Breast epithelium (tissue), 4 donors: ENCODE data around the gene KEAP1. TPM values are rescaled to one million over a fixed set of nuclear protein-coding genes. Genes with fewer than 3 reads are reported as not detected.
"Not testable (repeated sequence)": the region's sequence is repeated elsewhere in the genome, so short reads cannot be mapped to it uniquely, and the experiment has no call there.

Experiments used
- DNase-seq, 2 donors: peaks; one replicate each; pipeline ENCODE4 v3.0.0-alpha.2; 2019; ENCODE audit warnings: low spot score in 2 of 2
- H3K27ac ChIP-seq, 2 donors: fragments of 200-600 bp; sonication (generic) in 1 of 2; one replicate each; pipeline ENCODE4 v1.5.1; 2016 to 2019; ENCODE audit warnings: mild to moderate bottlenecking in 1 of 2
- H3K27me3 ChIP-seq, 2 donors: fragments of 200-600 bp; sonication (generic) in 1 of 2; one replicate each; pipeline versions ENCODE4 v1.5.1 to v1.6.0; 2017 to 2019; ENCODE audit warnings: control low read depth in 1 of 2, mild to moderate bottlenecking in 1 of 2
- H3K36me3 ChIP-seq: fragments of 200-600 bp; one replicate; pipeline ENCODE4 v1.5.1; 2019
- H3K4me1 ChIP-seq, 2 donors: fragments of 200-600 bp; sonication (generic); one replicate each; pipeline ENCODE4 v1.5.1; 2016 to 2019; ENCODE audit warnings: control low read depth in 1 of 2
- H3K4me3 ChIP-seq, 3 donors: fragments of 200-600 bp; sonication (generic); 1 replicate in 2 of 3; 2 replicates in 1 of 3; pipeline ENCODE4 v1.5.1; 2016 to 2019; ENCODE audit warnings: mild to moderate bottlenecking in 3 of 3, moderate library complexity in 2 of 3
- H3K9me3 ChIP-seq, 2 donors: fragments of 200-600 bp; sonication (generic) in 1 of 2; one replicate each; pipeline ENCODE4 v1.5.1; 2016 to 2019; ENCODE audit warnings: control low read depth in 1 of 2
- POLR2A ChIP-seq: fragments of 450-650 bp; IDR thresholded peaks from one replicate; pipeline ENCODE4 v1.6.1; 2016; ENCODE audit warnings: antibody characterized with exemption, mild to moderate bottlenecking, moderate library complexity
- POLR2AphosphoS5 ChIP-seq, 3 donors: sonication (generic); formaldehyde crosslinking; IDR thresholded peaks; one replicate each; pipeline ENCODE4 v1.6.1; 2017; ENCODE audit warnings: antibody characterized with exemption in 3 of 3
- intact Hi-C: fragments of 100-400 bp; cut with DNase I; formaldehyde crosslinking; loops from one replicate; pipeline ENCODE4 v1.15.1; 2023; ENCODE audit warnings: low total_unique reads
- total RNA-seq, 3 donors: library from RNA; depleted of rRNA; stranded (reverse); fragments of >200 nt; gene quantifications; one replicate each; pipeline ENCODE4 v1.1.0, GENCODE V29; 2016
- TF ChIP-seq, protein P1 (sequence below), 3 donors: fragments of 450-650 bp; IDR thresholded peaks; one replicate each; pipeline ENCODE4 v1.5.1; 2016 to 2017; ENCODE audit warnings: antibody characterized with exemption in 3 of 3, mild to moderate bottlenecking in 3 of 3, moderate library complexity in 3 of 3

KEAP1 gene
- total RNA-seq, 3 donors from 2014 or later = 52.8 to 53.6 (median 53.6) TPM

DNA sequence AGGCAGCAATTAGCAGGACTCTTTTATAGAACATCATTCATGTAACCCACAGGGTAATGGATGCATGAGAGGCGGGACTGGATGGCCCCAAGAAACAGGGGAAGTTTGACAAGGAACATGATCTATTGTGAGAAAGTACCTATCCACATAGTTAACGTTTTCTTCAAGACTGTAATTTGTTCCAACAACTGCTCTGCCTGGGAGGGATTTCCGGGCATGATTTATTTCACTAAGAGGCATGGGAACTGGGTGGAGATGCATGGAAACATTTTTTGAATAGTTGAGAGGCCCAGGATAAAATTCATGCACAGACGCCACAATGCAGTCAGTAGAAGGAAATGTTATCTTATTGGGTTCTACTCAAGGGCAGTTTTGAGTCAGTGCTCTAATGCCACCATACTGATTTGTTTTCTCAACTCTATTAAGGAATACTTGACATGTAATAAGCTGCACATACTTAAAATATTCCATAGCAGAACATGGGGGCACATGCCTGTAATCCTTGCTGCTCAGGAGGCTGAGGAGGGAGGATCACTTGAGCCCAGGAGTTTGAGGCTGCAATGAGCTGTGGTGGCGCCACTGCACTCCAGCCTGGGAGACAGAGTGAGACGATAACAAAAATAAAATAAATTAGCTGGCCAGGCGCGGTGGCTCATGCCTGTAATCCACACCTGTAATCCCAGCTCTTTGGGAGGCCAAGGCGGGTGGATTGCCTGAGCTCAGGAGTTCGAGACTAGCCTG is 30.7 kb upstream of the KEAP1 start:
- no peak for DNase-seq
- Histone ChIP-seq H3K36me3 (no peaks in the 10 kb centered on the region), H3K4me1 (no peaks in the 10 kb centered on the region), H3K27ac (no peak overlapping the region), H3K9me3 (no peaks in the 10 kb centered on the region), H3K27me3 (no peaks in the 10 kb centered on the region), H3K4me3 (no peak overlapping the region)
- no peak for TF ChIP-seq POLR2AphosphoS5 (IDR thresholded peaks at IDR 0.05)
- TF ChIP-seq, protein P1, sequence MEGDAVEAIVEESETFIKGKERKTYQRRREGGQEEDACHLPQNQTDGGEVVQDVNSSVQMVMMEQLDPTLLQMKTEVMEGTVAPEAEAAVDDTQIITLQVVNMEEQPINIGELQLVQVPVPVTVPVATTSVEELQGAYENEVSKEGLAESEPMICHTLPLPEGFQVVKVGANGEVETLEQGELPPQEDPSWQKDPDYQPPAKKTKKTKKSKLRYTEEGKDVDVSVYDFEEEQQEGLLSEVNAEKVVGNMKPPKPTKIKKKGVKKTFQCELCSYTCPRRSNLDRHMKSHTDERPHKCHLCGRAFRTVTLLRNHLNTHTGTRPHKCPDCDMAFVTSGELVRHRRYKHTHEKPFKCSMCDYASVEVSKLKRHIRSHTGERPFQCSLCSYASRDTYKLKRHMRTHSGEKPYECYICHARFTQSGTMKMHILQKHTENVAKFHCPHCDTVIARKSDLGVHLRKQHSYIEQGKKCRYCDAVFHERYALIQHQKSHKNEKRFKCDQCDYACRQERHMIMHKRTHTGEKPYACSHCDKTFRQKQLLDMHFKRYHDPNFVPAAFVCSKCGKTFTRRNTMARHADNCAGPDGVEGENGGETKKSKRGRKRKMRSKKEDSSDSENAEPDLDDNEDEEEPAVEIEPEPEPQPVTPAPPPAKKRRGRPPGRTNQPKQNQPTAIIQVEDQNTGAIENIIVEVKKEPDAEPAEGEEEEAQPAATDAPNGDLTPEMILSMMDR (IDR thresholded peaks at IDR 0.05) = no peak
- TF ChIP-seq POLR2A = no peak
- intact Hi-C loops = no loop called here

DNA sequence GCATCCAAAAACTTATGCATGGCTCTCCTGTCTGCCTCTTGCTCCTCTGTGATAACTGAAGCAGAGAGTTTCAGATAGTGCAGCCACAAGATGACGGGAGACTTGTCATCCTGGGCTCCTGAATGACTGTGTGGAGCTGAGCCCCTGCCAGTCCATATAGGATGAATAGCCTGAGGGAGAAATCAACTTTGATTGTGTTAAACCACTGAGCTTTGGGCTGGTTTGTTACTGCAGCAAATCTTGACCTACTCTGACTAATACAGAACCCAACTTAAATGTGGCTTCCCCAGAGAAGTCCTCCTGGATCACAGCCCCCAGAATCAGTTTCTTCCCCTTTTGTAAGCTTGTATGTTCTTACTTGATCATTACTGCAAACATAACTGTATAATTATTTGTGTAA is 29.3 kb upstream of the KEAP1 start:
- H3K36me3 ChIP-seq = no peaks in the 10 kb centered on the region
- H3K9me3 ChIP-seq = no peaks in the 10 kb centered on the region
- intact Hi-C loops = no loop called here
- TF ChIP-seq, protein P1 (IDR thresholded peaks at IDR 0.05) = no peak
- TF ChIP-seq POLR2A (no peak), POLR2AphosphoS5 (IDR thresholded peaks at IDR 0.05) (no peak)
- no peak for DNase-seq
- H3K4me3 ChIP-seq = no peak overlapping the region
- H3K27ac ChIP-seq = no peak overlapping the region
- H3K27me3 ChIP-seq = no peaks in the 10 kb centered on the region
- H3K4me1 ChIP-seq = no peaks in the 10 kb centered on the region

DNA sequence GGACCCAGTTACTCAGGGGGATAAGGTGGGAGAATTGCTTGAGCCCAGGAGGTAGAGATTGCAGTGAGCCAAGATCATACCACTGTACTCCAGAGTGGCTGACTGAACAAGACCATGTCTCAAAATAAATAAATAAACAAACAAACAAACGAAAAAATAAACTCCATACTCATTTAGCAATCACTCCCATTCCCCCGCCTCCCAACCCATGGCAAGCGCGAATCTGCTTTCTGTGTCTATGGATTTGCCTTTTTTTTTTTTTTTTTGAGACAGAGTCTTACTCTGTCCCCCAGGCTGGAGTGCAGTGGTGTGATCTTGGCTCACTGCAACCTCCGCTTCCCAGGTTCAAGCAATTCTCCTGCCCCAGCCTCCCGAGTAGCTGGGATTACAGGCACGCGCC is 23.7 kb upstream of the KEAP1 start:
- not testable (repeated sequence) for H3K9me3 ChIP-seq, H3K4me3 ChIP-seq, DNase-seq, H3K27ac ChIP-seq, H3K4me1 ChIP-seq, H3K27me3 ChIP-seq, H3K36me3 ChIP-seq
- intact Hi-C loops = loop anchor here (5.0 kb wide), 1 partner anchor 460 kb away; no protein-coding TSS in a partner anchor

DNA sequence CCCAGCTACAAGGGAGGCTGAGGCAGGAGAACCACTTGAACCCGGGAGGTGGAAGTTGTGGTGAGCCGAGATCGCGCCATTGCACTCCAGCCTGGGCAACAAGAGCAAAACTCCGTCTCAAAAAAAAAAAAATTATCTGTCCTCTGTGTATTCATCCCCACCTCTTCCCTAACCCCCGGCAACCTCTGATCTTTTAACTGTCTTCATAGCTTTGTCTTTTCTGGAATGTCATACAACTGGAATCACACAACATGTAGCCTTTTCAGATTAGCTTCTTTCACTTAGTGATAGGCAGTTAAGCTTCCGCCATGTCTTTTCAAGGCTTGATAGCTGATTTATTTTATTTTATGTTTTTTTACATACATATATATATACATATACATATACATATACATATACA is 22.5 kb upstream of the KEAP1 start:
- Histone ChIP-seq H3K9me3 (no peaks in the 10 kb centered on the region), H3K27ac (no peak overlapping the region), H3K4me3 (no peak overlapping the region), H3K27me3 (no peaks in the 10 kb centered on the region), H3K36me3 (no peaks in the 10 kb centered on the region), H3K4me1 (no peaks in the 10 kb centered on the region)
- DNase-seq = no peak
- TF ChIP-seq POLR2AphosphoS5 (IDR thresholded peaks at IDR 0.05) = no peak
- no peak for TF ChIP-seq POLR2A
- TF ChIP-seq, protein P1 (IDR thresholded peaks at IDR 0.05) = no peak
- intact Hi-C loops = loop anchor here (5.0 kb wide), 1 partner anchor 458 kb away; no protein-coding TSS in a partner anchor

DNA sequence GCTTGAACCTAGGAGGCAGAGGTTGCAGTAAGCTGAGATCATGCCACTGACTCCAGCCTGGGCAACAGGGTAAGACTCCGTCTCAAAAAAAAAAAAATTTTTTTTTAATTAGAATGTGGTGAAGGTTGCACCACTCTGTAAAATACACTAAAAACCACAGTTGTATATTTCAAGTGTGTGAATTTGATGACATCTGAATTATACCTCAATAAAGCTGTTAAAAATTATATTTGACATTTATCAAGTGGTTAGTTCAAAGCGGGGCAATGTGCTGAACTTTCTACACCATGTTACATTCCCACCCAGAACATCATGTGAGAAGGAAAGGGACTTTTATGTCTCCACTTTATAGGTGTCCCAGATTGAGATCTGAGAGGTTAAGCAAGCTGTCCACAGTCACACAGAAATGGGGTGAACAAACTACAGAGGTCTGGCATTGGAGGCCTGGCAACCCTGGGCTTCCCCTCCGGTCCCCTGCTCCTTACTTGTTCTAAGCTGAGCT is 20.0 kb upstream of the KEAP1 start:
- no peak overlapping the region for H3K27ac ChIP-seq
- TF ChIP-seq, protein P1 (IDR thresholded peaks at IDR 0.05) = no peak
- no peak for TF ChIP-seq POLR2A
- TF ChIP-seq POLR2AphosphoS5 (IDR thresholded peaks at IDR 0.05) = no peak
- H3K4me1 ChIP-seq = no peaks in the 10 kb centered on the region
- no peaks in the 10 kb centered on the region for H3K27me3 ChIP-seq
- intact Hi-C loops = no loop called here
- no peaks in the 10 kb centered on the region for H3K36me3 ChIP-seq
- H3K4me3 ChIP-seq = no peak overlapping the region
- no peak for DNase-seq
- H3K9me3 ChIP-seq = no peaks in the 10 kb centered on the region
